Measurements from ENCODE around the gene ATP13A3. TPM values are rescaled to one million over a fixed set of nuclear protein-coding genes. Genes with fewer than 3 reads are reported as not detected.
A peak's percentile ranks its signal among the peaks of the same experiment; 100 is the strongest.
"Not testable (repeated sequence)": the region's sequence is repeated elsewhere in the genome, so short reads cannot be mapped to it uniquely, and the experiment has no call there.

ATP13A3 gene
- 10 to 100 TPM in 3 of 4 donors, 1 to 10 TPM in 1; 8.1 to 65.9 (median 13.9) TPM for polyA plus RNA-seq
- long read RNA-seq, donor 1: 0 reads
- long read RNA-seq, donor 2: 0 reads
- long read RNA-seq, donor 3: 0 reads
- long read RNA-seq, donor 4: 0 reads
- long read RNA-seq, donor 5, partial matches to known transcripts: 0 of 2 reads
- long read RNA-seq, donor 5, other reads (novel, unspliced or antisense): 0 of 2 reads
- long read RNA-seq, donor 6, partial matches to known transcripts: 6 of 6 reads
- long read RNA-seq, donor 6, other reads (novel, unspliced or antisense): 0 of 6 reads
- long read RNA-seq, donor 7: 0 reads
- long read RNA-seq, donor 8: 0 reads
- long read RNA-seq, donor 9: 0 reads
- long read RNA-seq, donor 10, full-length matches to known transcripts: 2 of 2 reads
- long read RNA-seq, donor 10, partial matches to known transcripts: 0 of 2 reads
- long read RNA-seq, donor 10, other reads (novel, unspliced or antisense): 0 of 2 reads

GRCh38 chr3:194486540-194487288 is at the start of gene ATP13A3:
TSS of gene ATP13A3 (minus strand) at chr3:194487002. CDS start at chr3:194462190, 24,812 bp downstream.
- Histone ChIP-seq H3K36me3 (ENCODE audit: control insufficient read depth in 3 of 3, insufficient read depth in 2 of 3, low read depth in 1 of 3, low read length in 3 of 3) (peaks cover 0 to 12% (median 0%) of the 10 kb centered on the region in 3 donors), H3K4me1 (ENCODE audit: control insufficient read depth in 3 of 3, insufficient read depth in 2 of 3, low read depth in 1 of 3, low read length in 2 of 3) (peaks cover 0 to 11% (median 8%) of the 10 kb centered on the region in 3 donors), H3K27ac (ENCODE audit: low read depth in 1 of 3, low read length in 2 of 3) (peak within 1 kb of the TSS; percentile 84 to 90 (median 86)), H3K4me3 (ENCODE audit: low read depth in 1 of 3, low read length in 3 of 3) (peak within 1 kb of the TSS; percentile 82 to 93 (median 88)), H3K9me3 (ENCODE audit: control insufficient read depth in 2 of 2, insufficient read depth in 1 of 2, low read depth in 1 of 2, low read length in 1 of 2) (no peaks in the 10 kb centered on the region), H3K27me3 (ENCODE audit: control insufficient read depth in 3 of 3, insufficient read depth in 3 of 3, low read length in 3 of 3) (no peaks in the 10 kb centered on the region)
- FAIRE-seq (no peak), DNase-seq (peak; percentile 89 to 95)
- 0 to 1% (median 1%) methylated on average over 31 to 98 of the region's 99 CpGs for WGBS, 3 donors

DNA sequence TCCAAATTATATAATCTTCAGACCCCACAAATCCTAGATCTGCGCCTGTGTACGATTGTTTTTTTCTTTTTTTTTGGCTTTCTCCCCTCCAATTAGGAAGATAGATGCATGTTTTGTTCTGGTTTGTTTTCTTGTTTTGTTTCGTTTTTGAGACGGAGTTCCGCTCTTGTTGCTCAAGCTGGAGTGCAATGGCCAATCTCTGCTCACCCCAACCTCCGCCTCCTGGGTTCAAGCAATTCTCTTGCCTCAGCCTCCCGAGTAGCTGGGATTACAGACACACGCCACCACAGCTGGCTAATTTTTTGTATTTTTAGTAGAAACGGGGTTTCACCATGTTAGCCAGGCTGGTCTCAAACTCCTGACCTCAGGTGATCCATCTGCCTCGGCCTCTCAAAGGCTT is 48.4 kb upstream of the ATP13A3 start:
- H3K9me3 ChIP-seq (ENCODE audit: control insufficient read depth in 2 of 2, insufficient read depth in 1 of 2, low read depth in 1 of 2, low read length in 1 of 2); H3K27ac ChIP-seq (ENCODE audit: low read depth in 1 of 3, low read length in 2 of 3); H3K4me3 ChIP-seq (ENCODE audit: low read depth in 1 of 3, low read length in 3 of 3); H3K36me3 ChIP-seq (ENCODE audit: control insufficient read depth in 3 of 3, insufficient read depth in 2 of 3, low read depth in 1 of 3, low read length in 3 of 3); DNase-seq; H3K27me3 ChIP-seq (ENCODE audit: control insufficient read depth in 3 of 3, insufficient read depth in 3 of 3, low read length in 3 of 3); FAIRE-seq: not testable (repeated sequence)
- H3K4me1 ChIP-seq (ENCODE audit: control insufficient read depth in 3 of 3, insufficient read depth in 2 of 3, low read depth in 1 of 3, low read length in 2 of 3): peaks cover 0 to 23% (median 0%) of the 10 kb centered on the region in 3 donors
- WGBS, 3 donors: 76 to 93% (median 82%) methylated on average over 10 of the region's 10 CpGs

DNA sequence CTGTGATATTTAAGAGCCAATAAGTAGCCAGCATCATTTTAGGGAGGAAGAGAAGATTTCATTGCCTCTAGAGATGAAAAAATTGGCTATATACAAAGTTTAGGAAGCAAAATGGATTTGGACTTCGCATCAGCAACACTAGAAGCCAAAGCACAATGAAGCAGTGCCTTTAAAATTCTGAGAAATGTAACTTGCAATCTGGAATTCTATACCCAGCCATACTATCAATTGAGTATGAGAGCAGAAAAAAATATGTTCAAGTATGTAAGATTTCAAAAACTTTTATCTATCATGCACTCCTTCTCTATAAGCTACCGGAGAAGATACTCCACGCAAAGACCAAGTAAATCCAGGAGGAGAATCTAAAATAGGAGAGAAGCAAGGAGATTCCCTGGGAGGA is 47.4 kb upstream of the ATP13A3 start:
- no peaks in the 10 kb centered on the region for H3K9me3 ChIP-seq (ENCODE audit: control insufficient read depth in 2 of 2, insufficient read depth in 1 of 2, low read depth in 1 of 2, low read length in 1 of 2)
- no peak overlapping the region for H3K27ac ChIP-seq (ENCODE audit: low read depth in 1 of 3, low read length in 2 of 3)
- H3K27me3 ChIP-seq (ENCODE audit: control insufficient read depth in 3 of 3, insufficient read depth in 3 of 3, low read length in 3 of 3): no peaks in the 10 kb centered on the region
- FAIRE-seq (no peak), DNase-seq (no peak)
- 93 to 96% (median 95%) methylated on average over 3 of the region's 3 CpGs for WGBS, 3 donors
- no peaks in the 10 kb centered on the region for H3K36me3 ChIP-seq (ENCODE audit: control insufficient read depth in 3 of 3, insufficient read depth in 2 of 3, low read depth in 1 of 3, low read length in 3 of 3)
- no peak overlapping the region for H3K4me3 ChIP-seq (ENCODE audit: low read depth in 1 of 3, low read length in 3 of 3)
- H3K4me1 ChIP-seq (ENCODE audit: control insufficient read depth in 3 of 3, insufficient read depth in 2 of 3, low read depth in 1 of 3, low read length in 2 of 3): peaks cover 0 to 23% (median 0%) of the 10 kb centered on the region in 3 donors

DNA sequence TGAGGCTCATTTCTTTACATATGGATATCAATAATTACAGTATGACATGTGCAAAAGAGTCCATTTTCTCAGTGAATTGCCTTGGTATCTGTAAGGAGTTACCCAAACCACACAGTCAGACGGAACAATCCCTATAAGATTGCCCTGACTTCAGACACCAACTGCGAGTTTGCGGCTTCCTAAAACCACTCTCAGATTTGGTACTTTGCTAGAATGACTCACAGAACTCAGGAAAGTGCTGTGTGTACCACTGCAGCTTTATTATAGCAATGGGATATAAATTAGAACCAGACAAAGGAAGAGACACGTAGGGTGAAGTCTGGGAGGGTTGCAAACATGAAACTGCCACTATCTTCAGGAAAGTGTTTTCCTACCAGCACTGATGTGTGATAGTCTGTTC is 45.8 kb upstream of the ATP13A3 start:
- Histone ChIP-seq H3K27me3 (ENCODE audit: control insufficient read depth in 3 of 3, insufficient read depth in 3 of 3, low read length in 3 of 3) (no peaks in the 10 kb centered on the region), H3K27ac (ENCODE audit: low read depth in 1 of 3, low read length in 2 of 3) (no peak overlapping the region), H3K4me3 (ENCODE audit: low read depth in 1 of 3, low read length in 3 of 3) (no peak overlapping the region), H3K9me3 (ENCODE audit: control insufficient read depth in 2 of 2, insufficient read depth in 1 of 2, low read depth in 1 of 2, low read length in 1 of 2) (no peaks in the 10 kb centered on the region), H3K36me3 (ENCODE audit: control insufficient read depth in 3 of 3, insufficient read depth in 2 of 3, low read depth in 1 of 3, low read length in 3 of 3) (no peaks in the 10 kb centered on the region), H3K4me1 (ENCODE audit: control insufficient read depth in 3 of 3, insufficient read depth in 2 of 3, low read depth in 1 of 3, low read length in 2 of 3) (peaks cover 0 to 17% (median 0%) of the 10 kb centered on the region in 3 donors)
- DNase-seq (no peak), FAIRE-seq (no peak)
- 60 to 82% (median 70%) methylated on average over 4 of the region's 4 CpGs for WGBS, 3 donors

DNA sequence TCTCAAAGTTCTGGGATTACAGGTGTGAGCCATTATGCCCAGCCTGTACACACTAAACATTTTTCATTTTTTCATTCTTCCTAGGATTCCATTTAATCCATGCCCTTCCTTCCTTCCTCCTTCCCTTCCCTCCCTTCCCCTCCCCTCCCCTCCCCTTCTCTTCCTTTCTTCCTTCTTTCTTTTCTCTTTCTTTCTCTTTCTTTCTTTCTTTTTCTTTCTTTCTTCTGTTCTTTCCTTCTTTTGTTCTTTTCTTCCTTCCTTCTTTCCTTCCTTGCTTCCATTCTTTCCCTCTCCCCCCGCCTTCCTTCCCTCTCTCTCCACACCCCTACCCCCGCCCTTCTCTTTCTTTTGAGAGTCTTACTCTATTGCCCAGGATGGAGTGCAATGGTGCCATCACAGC is 40.9 kb upstream of the ATP13A3 start:
- no peak overlapping the region for H3K27ac ChIP-seq (ENCODE audit: low read depth in 1 of 3, low read length in 2 of 3)
- no peaks in the 10 kb centered on the region for H3K4me1 ChIP-seq (ENCODE audit: control insufficient read depth in 3 of 3, insufficient read depth in 2 of 3, low read depth in 1 of 3, low read length in 2 of 3)
- H3K4me3 ChIP-seq (ENCODE audit: low read depth in 1 of 3, low read length in 3 of 3): no peak overlapping the region
- FAIRE-seq (no peak), DNase-seq (no peak)
- H3K9me3 ChIP-seq (ENCODE audit: control insufficient read depth in 2 of 2, insufficient read depth in 1 of 2, low read depth in 1 of 2, low read length in 1 of 2): no peaks in the 10 kb centered on the region
- no peaks in the 10 kb centered on the region for H3K27me3 ChIP-seq (ENCODE audit: control insufficient read depth in 3 of 3, insufficient read depth in 3 of 3, low read length in 3 of 3)
- no peaks in the 10 kb centered on the region for H3K36me3 ChIP-seq (ENCODE audit: control insufficient read depth in 3 of 3, insufficient read depth in 2 of 3, low read depth in 1 of 3, low read length in 3 of 3)
- 92 to 94% (median 93%) methylated on average over 2 of the region's 2 CpGs for WGBS, 3 donors

- no peak for FAIRE-seq
- Histone ChIP-seq H3K9me3 (ENCODE audit: control insufficient read depth in 2 of 2, insufficient read depth in 1 of 2, low read depth in 1 of 2, low read length in 1 of 2) (no peaks in the 10 kb centered on the region), H3K4me1 (ENCODE audit: control insufficient read depth in 3 of 3, insufficient read depth in 2 of 3, low read depth in 1 of 3, low read length in 2 of 3) (peaks cover 0 to 9% (median 0%) of the 10 kb centered on the region in 3 donors), H3K4me3 (ENCODE audit: low read depth in 1 of 3, low read length in 3 of 3) (no peak overlapping the region), H3K27ac (ENCODE audit: low read depth in 1 of 3, low read length in 2 of 3) (no peak overlapping the region), H3K36me3 (ENCODE audit: control insufficient read depth in 3 of 3, insufficient read depth in 2 of 3, low read depth in 1 of 3, low read length in 3 of 3) (no peaks in the 10 kb centered on the region), H3K27me3 (ENCODE audit: control insufficient read depth in 3 of 3, insufficient read depth in 3 of 3, low read length in 3 of 3) (no peaks in the 10 kb centered on the region)
- 87 to 90% (median 87%) methylated on average over 4 of the region's 4 CpGs for WGBS, 3 donors
- DNase-seq: no peak
These were observed 39.4 kb upstream of the ATP13A3 start for GRCh38 chr3:194526164-194526563.

- Histone ChIP-seq H3K27me3 (ENCODE audit: control insufficient read depth in 3 of 3, insufficient read depth in 3 of 3, low read length in 3 of 3) (no peaks in the 10 kb centered on the region), H3K4me1 (ENCODE audit: control insufficient read depth in 3 of 3, insufficient read depth in 2 of 3, low read depth in 1 of 3, low read length in 2 of 3) (peaks cover 0 to 16% (median 3%) of the 10 kb centered on the region in 3 donors), H3K4me3 (ENCODE audit: low read depth in 1 of 3, low read length in 3 of 3) (no peak overlapping the region), H3K27ac (ENCODE audit: low read depth in 1 of 3, low read length in 2 of 3) (no peak overlapping the region), H3K9me3 (ENCODE audit: control insufficient read depth in 2 of 2, insufficient read depth in 1 of 2, low read depth in 1 of 2, low read length in 1 of 2) (peaks cover 0 to 2% of the 10 kb centered on the region in 2 donors), H3K36me3 (ENCODE audit: control insufficient read depth in 3 of 3, insufficient read depth in 2 of 3, low read depth in 1 of 3, low read length in 3 of 3) (no peaks in the 10 kb centered on the region)
- FAIRE-seq: no peak
- 26 to 49% (median 46%) methylated on average over 4 of the region's 4 CpGs for WGBS, 3 donors
- DNase-seq: no peak
These were observed 35.8 kb upstream of the ATP13A3 start for GRCh38 chr3:194522579-194523046.

GRCh38 chr3:194521510-194522260 is 34.9 kb upstream of the ATP13A3 start:
- DNase-seq: no peak
- 90 to 98% (median 93%) methylated on average over 2 of the region's 2 CpGs for WGBS, 3 donors
- Histone ChIP-seq H3K4me3 (ENCODE audit: low read depth in 1 of 3, low read length in 3 of 3) (no peak overlapping the region), H3K9me3 (ENCODE audit: control insufficient read depth in 2 of 2, insufficient read depth in 1 of 2, low read depth in 1 of 2, low read length in 1 of 2) (peaks cover 0 to 2% of the 10 kb centered on the region in 2 donors), H3K27ac (ENCODE audit: low read depth in 1 of 3, low read length in 2 of 3) (no peak overlapping the region), H3K36me3 (ENCODE audit: control insufficient read depth in 3 of 3, insufficient read depth in 2 of 3, low read depth in 1 of 3, low read length in 3 of 3) (no peaks in the 10 kb centered on the region), H3K4me1 (ENCODE audit: control insufficient read depth in 3 of 3, insufficient read depth in 2 of 3, low read depth in 1 of 3, low read length in 2 of 3) (peaks cover 0 to 23% (median 3%) of the 10 kb centered on the region in 3 donors), H3K27me3 (ENCODE audit: control insufficient read depth in 3 of 3, insufficient read depth in 3 of 3, low read length in 3 of 3) (no peaks in the 10 kb centered on the region)
- FAIRE-seq: no peak
